HG03039 (cell line): ENCODE measurements around the gene HS6ST3.

ENCODE experiments used
- ATAC-seq: cut with Tn5 transposase; IDR thresholded peaks from one replicate; pipeline ENCODE4 v1.9.1; 2021; ENCODE audit warnings: mild to moderate bottlenecking, moderate library complexity; ENCODE audit not compliant: unreplicated experiment

The HS6ST3 gene

DNA sequence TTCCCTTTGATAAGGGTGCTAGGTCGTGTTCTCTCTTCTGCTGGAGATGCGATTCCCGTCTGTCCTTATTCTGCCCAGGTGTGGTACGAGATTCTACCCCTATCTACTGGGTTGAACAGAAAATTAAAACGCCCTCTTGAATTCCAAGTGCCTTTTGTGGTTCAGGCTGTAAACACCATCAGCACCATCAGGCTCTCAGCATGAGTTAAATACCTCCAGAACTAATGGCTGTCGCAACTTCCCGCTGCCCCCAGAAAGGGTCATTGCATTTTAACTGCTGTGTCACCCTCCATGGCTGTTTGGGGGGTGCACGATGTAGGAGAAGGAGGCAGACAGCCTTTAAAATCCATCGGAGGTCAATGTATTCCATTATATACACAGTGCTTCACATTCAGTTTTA is 727.0 kb downstream of the HS6ST3 start:
- ATAC-seq = no peak

- ATAC-seq = no peak
These were observed 727.5 kb downstream of the HS6ST3 start for GRCh38 chr13:96817336-96817941.

DNA sequence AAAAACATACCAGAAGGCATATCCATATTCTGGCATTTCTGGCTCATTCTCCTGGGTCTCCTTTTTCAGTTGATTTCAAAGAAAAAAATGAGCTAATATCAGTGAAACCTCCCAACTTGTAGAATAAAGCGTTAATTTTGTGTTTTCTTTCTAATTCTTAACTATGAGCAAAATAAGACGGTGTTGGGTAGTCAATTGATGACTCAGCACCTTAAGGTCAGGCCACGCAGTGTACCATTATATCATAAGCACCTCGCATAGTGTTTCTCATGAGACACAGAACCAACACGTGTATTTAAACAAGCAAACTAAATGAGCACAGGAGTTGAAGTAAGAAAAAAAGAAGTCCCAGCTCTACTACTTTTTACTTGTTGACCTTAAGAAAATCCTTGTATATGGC is 729.5 kb downstream of the HS6ST3 start:
- no peak for ATAC-seq

DNA sequence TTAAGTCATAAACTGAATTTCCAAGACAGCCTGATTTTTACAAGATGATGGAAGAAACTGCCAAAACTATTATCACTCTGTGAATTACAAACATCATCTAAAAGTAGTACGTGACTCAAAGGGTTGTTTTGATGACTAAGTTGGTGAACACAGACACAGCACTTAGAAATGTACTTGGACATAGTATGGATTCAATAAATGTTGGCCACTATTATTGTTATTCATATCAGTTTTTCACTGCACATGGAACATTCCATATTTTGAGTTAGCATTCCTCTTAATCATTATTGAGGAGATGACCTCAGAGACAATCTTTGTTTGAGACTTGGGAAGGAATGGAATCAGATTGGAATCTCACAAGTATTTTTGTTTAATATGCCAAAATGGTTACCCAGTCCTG is 731.5 kb downstream of the HS6ST3 start:
- no peak for ATAC-seq

DNA sequence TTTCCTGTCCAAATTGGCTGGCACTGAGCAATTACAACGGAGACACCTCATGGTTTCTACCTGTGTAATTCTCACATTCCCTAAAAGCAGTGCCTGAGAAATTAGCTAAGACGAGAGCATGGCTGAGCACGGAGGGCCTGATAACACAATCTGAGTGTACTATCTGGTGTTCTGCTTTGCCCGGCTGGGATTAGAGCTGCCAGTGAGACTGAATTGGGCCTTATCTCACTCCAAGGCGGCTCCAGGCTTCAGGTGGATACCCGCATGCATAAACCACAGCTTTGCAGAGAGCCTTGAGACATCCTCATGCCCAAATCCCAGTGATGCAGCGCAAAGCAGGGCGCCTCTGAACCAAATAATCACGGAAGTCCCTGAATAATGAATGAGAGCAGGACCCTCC is 732.1 kb downstream of the HS6ST3 start:
- ATAC-seq = no peak

DNA sequence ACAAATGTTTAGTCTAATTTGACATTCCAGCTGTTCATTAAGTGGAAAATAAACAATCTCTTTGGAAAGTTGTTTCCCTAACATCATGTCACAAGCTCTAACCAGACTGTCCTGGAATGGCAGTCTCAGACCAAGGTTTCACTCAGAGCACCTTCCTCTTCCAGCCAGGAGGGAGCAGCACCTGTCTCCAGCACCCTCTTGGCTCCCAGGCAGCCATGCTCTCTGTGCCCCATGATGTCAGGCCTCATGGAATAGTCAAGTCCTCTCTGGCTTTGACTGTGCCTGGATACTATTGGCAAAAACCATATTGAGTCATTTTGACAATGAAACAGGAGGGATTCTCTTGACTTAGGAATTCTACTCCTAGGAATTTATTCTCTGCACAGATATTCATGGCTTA is 733.0 kb downstream of the HS6ST3 start:
- ATAC-seq = no peak

DNA sequence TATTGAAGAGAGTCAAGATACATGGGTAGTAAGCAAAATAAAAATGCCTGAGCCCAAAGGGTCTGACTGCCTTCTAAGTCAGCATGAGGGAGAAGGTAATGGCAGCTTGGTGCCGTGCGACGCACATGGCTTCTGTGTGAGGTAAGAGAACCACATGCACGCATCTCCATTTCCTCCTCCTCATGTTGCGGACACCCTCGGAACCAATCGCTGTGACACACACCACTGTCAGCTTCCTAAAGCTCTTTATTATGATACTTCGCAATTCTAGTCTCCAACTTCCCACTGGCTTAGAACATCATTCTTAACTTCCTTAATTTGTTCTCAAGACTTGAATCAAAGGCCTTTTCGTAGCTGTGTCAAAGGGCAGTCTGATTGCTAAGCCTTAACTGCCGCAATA is 734.2 kb downstream of the HS6ST3 start:
- ATAC-seq = no peak

DNA sequence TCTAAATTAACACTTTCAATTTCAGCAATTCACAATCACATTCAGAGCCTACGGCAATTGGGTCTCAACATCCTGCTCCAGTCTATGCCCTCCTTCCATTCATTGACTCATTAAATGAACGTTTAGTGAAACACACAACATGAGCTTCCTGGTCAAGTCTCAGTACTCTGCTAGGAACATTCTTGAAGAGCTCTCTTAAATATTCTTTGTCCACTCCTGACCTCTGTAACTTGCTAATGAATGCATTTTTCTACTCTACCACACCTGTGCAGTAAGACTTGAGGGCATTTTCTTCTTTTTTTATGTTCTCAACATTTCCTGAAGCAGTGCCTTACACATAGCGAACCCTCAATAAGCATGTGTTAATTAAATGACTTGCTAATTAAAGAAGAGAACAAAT is 735.7 kb downstream of the HS6ST3 start:
- no peak for ATAC-seq

GRCh38 chr13:96834626-96835025 is 744.7 kb downstream of the HS6ST3 start:
- no peak for ATAC-seq

DNA sequence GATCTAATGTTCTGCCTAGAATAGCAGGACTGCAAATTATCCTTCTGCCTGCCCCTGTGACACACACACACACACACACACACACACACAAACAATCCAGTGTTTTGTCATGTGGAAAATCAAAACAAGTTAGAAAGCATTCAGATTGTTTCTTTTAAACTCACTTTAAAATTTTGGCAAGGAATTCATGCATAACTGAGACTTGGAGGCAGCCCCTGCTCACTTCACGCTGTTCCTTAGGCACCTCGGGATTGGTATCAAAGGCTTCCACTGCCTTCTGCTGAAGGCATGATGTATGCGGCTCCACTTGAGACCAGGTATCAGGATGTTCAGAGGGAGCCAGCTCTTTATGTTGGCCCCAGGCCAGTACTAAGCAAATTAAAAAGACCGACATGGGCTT is 745.6 kb downstream of the HS6ST3 start:
- no peak for ATAC-seq

GRCh38 chr13:96836733-96837132 is 746.8 kb downstream of the HS6ST3 start:
- ATAC-seq = no peak

- ATAC-seq = no peak
These were observed 747.9 kb downstream of the HS6ST3 start for GRCh38 chr13:96837809-96838208.

- ATAC-seq = no peak
These were observed 754.3 kb downstream of the HS6ST3 start for GRCh38 chr13:96844195-96844594.

GRCh38 chr13:96844616-96845015 is 754.7 kb downstream of the HS6ST3 start:
- no peak for ATAC-seq

- ATAC-seq = no peak
These were observed 758.4 kb downstream of the HS6ST3 start for GRCh38 chr13:96848286-96848685.

DNA sequence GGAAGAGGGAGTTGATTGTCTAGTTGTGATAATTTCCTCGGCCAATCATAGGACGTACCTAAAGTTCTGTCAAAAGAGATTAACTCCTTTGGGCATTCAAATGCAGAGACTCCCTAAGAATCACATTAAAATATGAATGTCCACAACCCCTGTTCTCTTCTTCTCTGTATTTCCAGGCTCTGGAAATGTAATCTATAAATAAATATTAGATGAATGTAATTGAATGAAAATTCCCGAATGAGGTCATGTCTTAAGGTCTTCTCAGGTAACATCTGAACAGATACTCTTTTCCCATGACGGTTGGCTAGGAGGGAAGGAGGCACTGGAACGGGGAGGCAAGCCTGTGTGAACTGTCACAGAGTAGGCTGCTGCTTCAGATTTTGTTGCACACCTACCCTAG is 759.2 kb downstream of the HS6ST3 start:
- ATAC-seq = no peak

GRCh38 chr13:96850538-96851145 is 760.7 kb downstream of the HS6ST3 start:
- no peak for ATAC-seq

- no peak for ATAC-seq
These were observed 762.0 kb downstream of the HS6ST3 start for GRCh38 chr13:96851856-96852445.

DNA sequence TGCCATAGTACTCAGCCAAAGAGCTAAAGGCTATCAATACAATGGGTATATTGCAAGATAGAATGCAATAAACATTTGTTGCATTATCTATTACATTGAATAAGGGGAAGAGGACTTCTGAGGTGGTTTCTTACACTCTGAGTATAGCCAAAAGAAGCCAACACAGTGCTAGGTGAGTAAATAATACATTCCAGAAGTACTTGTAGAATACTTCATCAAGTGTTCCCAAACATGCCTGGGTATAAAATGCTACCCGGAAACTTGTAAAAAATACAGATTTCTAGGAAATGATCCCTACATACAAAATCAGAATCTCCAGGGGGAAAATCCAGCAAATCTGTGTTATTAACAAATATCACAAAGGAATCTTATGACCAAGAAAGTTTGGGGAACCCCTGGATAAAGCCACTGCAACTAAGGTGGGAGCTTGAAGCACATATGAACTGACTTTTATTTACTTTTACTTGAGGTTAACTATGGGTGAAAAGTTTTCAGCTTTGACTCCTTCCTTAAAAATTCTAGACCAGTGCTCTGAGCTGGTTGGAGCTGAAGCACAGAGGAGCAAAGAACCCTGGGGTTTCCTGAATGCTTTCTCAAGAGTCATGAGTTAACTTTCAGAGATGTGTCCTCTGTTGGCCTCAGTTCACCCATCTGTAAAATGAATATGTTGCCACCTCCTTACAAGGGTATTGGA is 768.4 kb downstream of the HS6ST3 start:
- no peak for ATAC-seq

DNA sequence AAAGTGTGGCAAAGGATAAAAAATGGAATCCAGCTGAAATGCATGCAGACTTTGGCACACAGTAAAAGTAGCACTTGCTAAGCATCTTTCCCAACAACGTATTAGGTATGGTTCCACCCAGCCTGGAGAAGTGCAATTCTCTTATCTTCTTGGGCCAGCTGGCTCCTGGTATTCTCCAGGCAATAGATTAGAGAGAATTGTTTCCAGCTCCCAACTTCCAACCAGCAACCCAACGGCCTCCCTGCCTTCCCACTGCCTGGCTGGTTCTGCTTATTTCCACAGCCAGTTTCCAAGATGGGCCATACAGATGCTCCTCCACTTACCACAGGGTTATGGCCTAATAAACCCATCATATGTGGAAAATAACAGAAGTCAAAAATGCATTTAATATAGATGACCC is 771.0 kb downstream of the HS6ST3 start:
- ATAC-seq = no peak

GRCh38 chr13:96862093-96862492 is 772.2 kb downstream of the HS6ST3 start:
- ATAC-seq = no peak

- ATAC-seq = no peak
These were observed 773.1 kb downstream of the HS6ST3 start for GRCh38 chr13:96862999-96863398.
